GM12878 (cell line): ENCODE results near the gene IFNA17. TPM values are rescaled to one million over a fixed set of nuclear protein-coding genes. Genes with fewer than 3 reads are reported as not detected.

ENCODE experiments used
- ATAC-seq: fragments of 200-7000 bp; cut with Tn5 transposase; 3 replicates; pipeline ENCODE4 v1.9.1; 2020; ENCODE audit warnings: mild to moderate bottlenecking, moderate library complexity
- BruUV-seq: library from RNA; stranded (reverse); fragments of 400-500 nt; replicated peaks from 2 replicates; lab custom pipeline; 2021; lab: Mats Ljungman, UMichigan
- CTCF ChIA-PET: fragments of 300-600 bp; sonication (Branson Sonifier 250); formaldehyde crosslinking; extraction: SDS; loops from one replicate; lab custom pipeline; 2021; ENCODE audit warnings: inconsistent platforms; lab: Yijun Ruan, JAX
- POLR2A ChIA-PET: fragments of 350-600 bp; formaldehyde crosslinking; extraction: SDS; loops from one replicate; lab custom pipeline; 2021; ENCODE audit warnings: inconsistent platforms; lab: Charles Lee
- RAD21 ChIA-PET: fragments of 300-600 bp; sonication (Branson Sonifier 250); formaldehyde crosslinking; loops from one replicate; lab custom pipeline; 2023; ENCODE audit warnings: antibody characterized with exemption; ENCODE audit not compliant: unreplicated experiment; lab: Charles Lee
- SMC1A ChIA-PET: fragments of 300-600 bp; sonication (Branson Sonifier 250); formaldehyde crosslinking; loops from one replicate; lab custom pipeline; 2023; ENCODE audit not compliant: unreplicated experiment, uncharacterized antibody; lab: Charles Lee
- DNase-seq: peaks from one replicate; pipeline ENCODE4 v3.0.0-alpha.2; 2011; ENCODE audit warnings: low read depth, low spot score
- FAIRE-seq: peaks from 3 replicates; lab custom pipeline; 2011; peaks lifted over from hg19 to GRCh38; lab: Jason Lieb, UNC
- H2AFZ ChIP-seq: 2 replicates; pipeline ENCODE4 v1.6.0; 2011; ENCODE audit warnings: low read depth, low read length, control low read depth; ENCODE audit not compliant: control insufficient read depth
- H3K27ac ChIP-seq: 2 replicates; pipeline ENCODE4 v1.5.1; 2011; ENCODE audit warnings: control low read depth; ENCODE audit not compliant: control insufficient read depth, insufficient read depth
- H3K27me3 ChIP-seq, 2 experiments: replicated peaks in 1 of 2; 2 replicates each; pipeline versions ENCODE4 v1.6.0 to v1.6.1; 2011; ENCODE audit warnings: low read length in 1 of 2; ENCODE audit not compliant: control insufficient read depth in 2 of 2, insufficient read depth in 2 of 2
- H3K36me3 ChIP-seq, 2 experiments: 2 replicates each; pipeline ENCODE4 v1.5.1; 2011; ENCODE audit warnings: low read length in 1 of 2; ENCODE audit not compliant: control insufficient read depth in 2 of 2, insufficient read depth in 2 of 2
- H3K4me1 ChIP-seq: 2 replicates; pipeline ENCODE4 v1.6.1; 2011; ENCODE audit warnings: mild to moderate bottlenecking, low read length, moderate library complexity, mixed read lengths; ENCODE audit not compliant: control insufficient read depth, insufficient read depth
- H3K4me2 ChIP-seq: 2 replicates; pipeline ENCODE4 v1.6.0; 2011; ENCODE audit warnings: control low read depth; ENCODE audit not compliant: control insufficient read depth, insufficient read depth
- H3K4me3 ChIP-seq: fragments of 200-600 bp; sonication (generic); 2 replicates; pipeline ENCODE4 v1.5.1; 2016
- H3K79me2 ChIP-seq: 2 replicates; pipeline ENCODE4 v1.6.0; 2011; ENCODE audit warnings: low read length; ENCODE audit not compliant: control insufficient read depth, insufficient read depth
- H3K9ac ChIP-seq: 2 replicates; pipeline ENCODE4 v1.8.0; 2011; ENCODE audit warnings: low read length, control low read depth, mixed read lengths; ENCODE audit not compliant: control insufficient read depth, insufficient read depth
- H3K9me3 ChIP-seq: replicated peaks from 3 replicates; pipeline ENCODE4 v1.5.1; 2011; ENCODE audit warnings: mild to moderate bottlenecking, low read length; ENCODE audit not compliant: control insufficient read depth, insufficient read depth
- H4K20me1 ChIP-seq: 2 replicates; pipeline ENCODE4 v1.6.0; 2011; ENCODE audit not compliant: control insufficient read depth, insufficient read depth
- CTCF ChIP-seq, 3 experiments: IDR thresholded peaks in 2 of 3; conservative IDR thresholded peaks in 1 of 3; 2 replicates each; pipeline ENCODE4 v1.5.1; 2011; ENCODE audit warnings: low read depth in 3 of 3, low read length in 3 of 3, mild to moderate bottlenecking in 3 of 3, control low read depth in 2 of 3, moderate library complexity in 2 of 3, inconsistent platforms in 1 of 3, mixed read lengths in 1 of 3; ENCODE audit not compliant: control insufficient read depth in 2 of 3, insufficient read depth in 1 of 3; ENCODE audit errors: extremely low read depth in 1 of 3
- WGBS: methylation state at CpG from one replicate; pipeline ENCODE4 v1.1.6; 2016; ENCODE audit warnings: low lambda C conversion rate; ENCODE audit not compliant: insufficient replicate concordance, insufficient coverage; ENCODE audit errors: missing lambda C conversion rate; 5-methylcytosine and 5-hydroxymethylcytosine counted together
- in situ Hi-C: fragments of 300-500 bp; cut with MboI; formaldehyde crosslinking; loops from 9 replicates; pipeline ENCODE4 v1.14.3; 2018; ENCODE audit warnings: mixed read lengths
- intact Hi-C: fragments of 100-400 bp; cut with micrococcal nuclease; formaldehyde crosslinking; loops from one replicate; pipeline ENCODE4 v1.14.2; 2022; ENCODE audit not compliant: unreplicated experiment
- polyA plus RNA-seq, 11 experiments: library from polyadenylated mRNA; depleted of rRNA in 4 of 11; unstranded in 6 of 11; stranded (reverse) in 5 of 11; fragments of >200 nt; fragmentation: Nextera tagmentation in 4 of 11; fragmentation: Illumina TruSeq in 1 of 11; extraction: Ambion mirVana in 4 of 11; extraction: Trizol in 1 of 11; gene quantifications; 1 replicate in 1 of 11; 2 replicates in 10 of 11; pipeline versions ENCODE4 v1.2.1 to v1.2.3, GENCODE V29; 2011 to 2016; ENCODE audit warnings: inconsistent platforms in 2 of 11, missing spikeins in 2 of 11, low read depth in 1 of 11
- total RNA-seq, 4 experiments: library from RNA; depleted of rRNA in 3 of 4; stranded (reverse); fragments of >200 nt in 3 of 4; fragmentation: Illumina TruSeq in 1 of 4; extraction: Trizol in 1 of 4; gene quantifications; 2 replicates each; pipeline versions ENCODE4 v1.2.1 to v1.2.3, GENCODE V29; 2013 to 2021
- TF ChIP-seq, protein P1 (sequence below): IDR thresholded peaks from 2 replicates; pipeline ENCODE4 v1.6.1; 2012; ENCODE audit warnings: low read length, inconsistent platforms

The IFNA17 gene
- total and polyA plus RNA-seq, 10 of the 15 experiments (the other 5 are each of a cell fraction or from before 2014, with no cell fraction given), result not detected

DNA sequence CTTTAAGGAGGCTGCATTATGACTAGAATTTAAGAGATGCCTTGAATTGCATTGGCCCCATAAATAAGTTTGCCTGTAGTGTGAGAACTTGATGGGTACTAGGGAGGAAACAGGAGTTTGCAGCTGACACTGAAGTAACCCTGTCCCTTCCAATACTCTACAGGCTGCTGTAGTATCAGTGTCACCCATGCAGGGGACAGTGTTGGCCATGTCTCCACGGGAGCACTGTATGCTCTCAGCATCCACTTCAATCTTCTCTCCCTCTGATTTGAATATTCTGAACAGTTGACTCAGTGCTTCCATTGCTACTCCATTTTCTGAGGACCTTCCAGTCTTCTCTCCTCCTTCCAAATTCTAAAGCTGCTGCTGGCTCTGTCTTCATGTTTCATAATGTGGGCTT lies 23.2 kb upstream of the IFNA17 start:
- in situ Hi-C loops, result no loop called here
- ATAC-seq (peak; percentile 53), DNase-seq (no peak)
- POLR2A ChIA-PET, result no interaction called here
- no TSS peak for BruUV-seq
- SMC1A ChIA-PET, result interaction anchor here (0.9 to 3.1 kb wide), 6 partner anchors 26 to 181 kb away, joined by 3 to 19 read pairs (median 7); no protein-coding TSS in a partner anchor
- Histone ChIP-seq H3K36me3 (no peaks in the 10 kb centered on the region), H3K4me2 (no peak overlapping the region), H3K79me2 (no peaks in the 10 kb centered on the region), H2AFZ (no peak overlapping the region)
- CTCF ChIA-PET, result interaction anchor here (0.7 to 3.7 kb wide), 15 partner anchors 11 to 457 kb away, joined by 3 to 25 read pairs (median 6); partner anchors contain the start of genes IFNA14 and KLHL9
- intact Hi-C loops, result loop anchor here (5.0 kb wide), 2 partner anchors 66 to 206 kb away; no protein-coding TSS in a partner anchor
- TF ChIP-seq, protein P1, sequence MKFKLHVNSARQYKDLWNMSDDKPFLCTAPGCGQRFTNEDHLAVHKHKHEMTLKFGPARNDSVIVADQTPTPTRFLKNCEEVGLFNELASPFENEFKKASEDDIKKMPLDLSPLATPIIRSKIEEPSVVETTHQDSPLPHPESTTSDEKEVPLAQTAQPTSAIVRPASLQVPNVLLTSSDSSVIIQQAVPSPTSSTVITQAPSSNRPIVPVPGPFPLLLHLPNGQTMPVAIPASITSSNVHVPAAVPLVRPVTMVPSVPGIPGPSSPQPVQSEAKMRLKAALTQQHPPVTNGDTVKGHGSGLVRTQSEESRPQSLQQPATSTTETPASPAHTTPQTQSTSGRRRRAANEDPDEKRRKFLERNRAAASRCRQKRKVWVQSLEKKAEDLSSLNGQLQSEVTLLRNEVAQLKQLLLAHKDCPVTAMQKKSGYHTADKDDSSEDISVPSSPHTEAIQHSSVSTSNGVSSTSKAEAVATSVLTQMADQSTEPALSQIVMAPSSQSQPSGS, result no peak
- peak; percentile 12 to 22 (median 13); a peak in 2 of 6 replicates for TF ChIP-seq CTCF (IDR thresholded peaks at IDR 0.05 in 2 of 3, conservative IDR thresholded peaks at IDR 0.05 in 1 of 3; ENCODE audit: control insufficient read depth in 2 of 3, extremely low read depth in 1 of 3, insufficient read depth in 1 of 3, low read depth in 3 of 3, low read length in 3 of 3)
- TF ChIP-seq, all 136 proteins: peak for 1
- Histone ChIP-seq H3K9me3 (no peaks in the 10 kb centered on the region), H3K27ac (no peak overlapping the region), H3K4me1 (no peaks in the 10 kb centered on the region), H3K4me3 (no peak overlapping the region), H3K9ac (no peak overlapping the region), H3K27me3 (no peaks in the 10 kb centered on the region; a peak in 1 of 4 replicates), H4K20me1 (no peaks in the 10 kb centered on the region; the same call in 1 of the 2 replicates)
- WGBS, result 0% methylated on average over 1 of the region's 1 CpG
- no peak for FAIRE-seq
- RAD21 ChIA-PET, result interaction anchor here (1.3 to 3.6 kb wide), 4 partner anchors 16 to 67 kb away, joined by 3 to 20 read pairs (median 8); no protein-coding TSS in a partner anchor
